Measurements from ENCODE around the gene IQGAP2. TPM values are rescaled to one million over a fixed set of nuclear protein-coding genes. Genes with fewer than 3 reads are reported as not detected.

Gene IQGAP2
- total and polyA plus RNA-seq, 2 donors from 2014 or later, result 23.2 to 35.8 TPM

DNA sequence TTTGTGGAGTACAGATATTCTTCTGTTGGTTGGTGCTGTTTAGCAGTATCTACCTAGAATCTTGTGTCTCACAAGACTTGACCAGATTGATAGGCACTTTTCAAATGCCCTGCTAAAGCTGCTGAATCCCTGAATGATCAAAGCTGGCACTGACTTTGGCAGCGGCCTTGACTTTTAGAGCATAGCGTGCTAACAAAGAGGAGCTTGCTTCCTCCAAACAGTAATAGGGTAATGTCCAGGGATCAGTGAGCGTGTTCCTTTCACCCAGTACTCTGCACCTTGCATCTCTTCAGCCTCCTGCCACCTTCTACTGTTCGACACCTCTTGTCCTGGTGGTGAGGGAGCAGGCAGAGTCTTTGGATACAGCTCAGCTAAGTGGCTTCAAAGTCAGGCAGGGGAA lies 100.8 kb downstream of the IQGAP2 start:
- intact Hi-C loops (cut with DNase I), result no loop called here
- no peaks in the 10 kb centered on the region for H3K27me3 ChIP-seq (ENCODE audit: control insufficient read depth, insufficient read depth, low read length)
- no peaks in the 10 kb centered on the region for H3K4me1 ChIP-seq (ENCODE audit: control insufficient read depth in 2 of 3, insufficient read depth in 2 of 3, low read depth in 1 of 3, low read length in 3 of 3)
- no peak for DNase-seq
- no peaks in the 10 kb centered on the region for H3K9me3 ChIP-seq (ENCODE audit: control insufficient read depth in 2 of 3, insufficient read depth in 1 of 3, low read length in 3 of 3)
- no peak overlapping the region for H3K27ac ChIP-seq (ENCODE audit: low read depth in 2 of 2, low read length in 2 of 2)
- no peaks in the 10 kb centered on the region for H3K36me3 ChIP-seq (ENCODE audit: control insufficient read depth in 2 of 3, insufficient read depth in 3 of 3, low read length in 3 of 3)
- H3K9ac ChIP-seq (ENCODE audit: low read length in 3 of 3), result no peak overlapping the region
- TF ChIP-seq, protein P1, sequence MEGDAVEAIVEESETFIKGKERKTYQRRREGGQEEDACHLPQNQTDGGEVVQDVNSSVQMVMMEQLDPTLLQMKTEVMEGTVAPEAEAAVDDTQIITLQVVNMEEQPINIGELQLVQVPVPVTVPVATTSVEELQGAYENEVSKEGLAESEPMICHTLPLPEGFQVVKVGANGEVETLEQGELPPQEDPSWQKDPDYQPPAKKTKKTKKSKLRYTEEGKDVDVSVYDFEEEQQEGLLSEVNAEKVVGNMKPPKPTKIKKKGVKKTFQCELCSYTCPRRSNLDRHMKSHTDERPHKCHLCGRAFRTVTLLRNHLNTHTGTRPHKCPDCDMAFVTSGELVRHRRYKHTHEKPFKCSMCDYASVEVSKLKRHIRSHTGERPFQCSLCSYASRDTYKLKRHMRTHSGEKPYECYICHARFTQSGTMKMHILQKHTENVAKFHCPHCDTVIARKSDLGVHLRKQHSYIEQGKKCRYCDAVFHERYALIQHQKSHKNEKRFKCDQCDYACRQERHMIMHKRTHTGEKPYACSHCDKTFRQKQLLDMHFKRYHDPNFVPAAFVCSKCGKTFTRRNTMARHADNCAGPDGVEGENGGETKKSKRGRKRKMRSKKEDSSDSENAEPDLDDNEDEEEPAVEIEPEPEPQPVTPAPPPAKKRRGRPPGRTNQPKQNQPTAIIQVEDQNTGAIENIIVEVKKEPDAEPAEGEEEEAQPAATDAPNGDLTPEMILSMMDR (IDR thresholded peaks at IDR 0.05; ENCODE audit: borderline replicate concordance, extremely low read depth, insufficient read depth), result no peak
- FAIRE-seq, result no peak
- no peak overlapping the region for H3K4me3 ChIP-seq (ENCODE audit: low read length in 3 of 3)

DNA sequence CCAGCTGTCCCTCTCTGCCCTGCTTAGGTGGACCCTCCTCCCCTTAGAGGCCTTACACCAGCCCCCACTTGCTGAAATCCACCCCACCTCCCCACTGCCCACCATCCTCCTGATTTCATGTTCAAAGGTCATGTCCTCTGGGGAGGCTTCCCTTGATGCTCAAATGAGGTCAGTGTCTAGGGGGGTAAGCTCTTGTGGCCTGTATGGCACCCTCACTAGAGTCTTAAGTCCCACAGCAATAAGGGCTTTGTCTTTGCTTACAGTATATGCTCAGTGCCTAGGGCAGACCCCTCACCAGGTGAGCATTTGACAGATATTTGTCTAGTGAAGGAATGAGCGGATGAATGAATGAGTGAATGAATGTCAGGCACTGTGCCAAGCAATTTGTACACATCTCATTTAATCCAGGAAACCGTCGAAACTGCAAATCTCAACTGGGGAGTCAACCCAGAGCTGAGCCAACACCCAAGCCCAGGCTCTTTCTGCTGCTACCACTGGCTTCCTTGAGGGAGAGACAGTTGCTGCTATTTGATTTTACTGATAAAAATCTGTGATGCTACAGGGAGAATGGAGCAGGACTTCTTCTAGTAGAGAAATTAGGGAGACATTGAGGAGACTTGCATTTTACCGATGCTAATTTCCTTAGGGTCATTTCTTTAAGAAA lies 101.9 kb downstream of the IQGAP2 start:
- Histone ChIP-seq H3K4me1 (ENCODE audit: control insufficient read depth in 2 of 3, insufficient read depth in 2 of 3, low read depth in 1 of 3, low read length in 3 of 3) (no peaks in the 10 kb centered on the region), H3K27me3 (ENCODE audit: control insufficient read depth, insufficient read depth, low read length) (no peaks in the 10 kb centered on the region), H3K9ac (ENCODE audit: low read length in 3 of 3) (no peak overlapping the region), H3K9me3 (ENCODE audit: control insufficient read depth in 2 of 3, insufficient read depth in 1 of 3, low read length in 3 of 3) (no peaks in the 10 kb centered on the region), H3K36me3 (ENCODE audit: control insufficient read depth in 2 of 3, insufficient read depth in 3 of 3, low read length in 3 of 3) (no peaks in the 10 kb centered on the region), H3K27ac (ENCODE audit: low read depth in 2 of 2, low read length in 2 of 2) (no peak overlapping the region), H3K4me3 (ENCODE audit: low read length in 3 of 3) (no peak overlapping the region)
- intact Hi-C loops (cut with DNase I), result no loop called here
- FAIRE-seq, result no peak
- DNase-seq, result no peak
- TF ChIP-seq, protein P1 (IDR thresholded peaks at IDR 0.05; ENCODE audit: borderline replicate concordance, extremely low read depth, insufficient read depth), result no peak

DNA sequence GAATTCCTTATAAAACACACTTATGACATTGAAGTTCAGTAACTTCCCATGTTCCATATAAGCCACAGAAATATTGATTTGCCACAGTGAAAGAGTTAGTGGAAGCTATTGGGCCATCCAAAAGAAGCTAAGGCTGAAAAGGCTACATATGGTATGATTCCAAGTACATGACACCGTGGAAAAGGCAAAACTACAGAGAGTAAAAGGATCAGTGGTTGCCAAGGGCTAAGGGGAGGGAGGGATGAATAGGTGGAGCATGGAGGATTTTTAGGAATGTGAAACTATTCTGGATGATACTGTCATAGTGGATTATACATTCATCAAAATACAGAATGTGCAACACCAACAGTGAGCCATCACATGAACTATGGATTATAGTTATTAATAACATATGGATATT lies 110.4 kb downstream of the IQGAP2 start:
- no peak for FAIRE-seq
- Histone ChIP-seq H3K4me1 (ENCODE audit: control insufficient read depth in 2 of 3, insufficient read depth in 2 of 3, low read depth in 1 of 3, low read length in 3 of 3) (no peaks in the 10 kb centered on the region), H3K27ac (ENCODE audit: low read depth in 2 of 2, low read length in 2 of 2) (no peak overlapping the region), H3K36me3 (ENCODE audit: control insufficient read depth in 2 of 3, insufficient read depth in 3 of 3, low read length in 3 of 3) (no peaks in the 10 kb centered on the region), H3K27me3 (ENCODE audit: control insufficient read depth, insufficient read depth, low read length) (no peaks in the 10 kb centered on the region), H3K4me3 (ENCODE audit: low read length in 3 of 3) (no peak overlapping the region), H3K9ac (ENCODE audit: low read length in 3 of 3) (no peak overlapping the region), H3K9me3 (ENCODE audit: control insufficient read depth in 2 of 3, insufficient read depth in 1 of 3, low read length in 3 of 3) (no peaks in the 10 kb centered on the region)
- no peak for DNase-seq
- TF ChIP-seq, protein P1 (IDR thresholded peaks at IDR 0.05; ENCODE audit: borderline replicate concordance, extremely low read depth, insufficient read depth), result no peak
- intact Hi-C loops (cut with DNase I), result no loop called here

DNA sequence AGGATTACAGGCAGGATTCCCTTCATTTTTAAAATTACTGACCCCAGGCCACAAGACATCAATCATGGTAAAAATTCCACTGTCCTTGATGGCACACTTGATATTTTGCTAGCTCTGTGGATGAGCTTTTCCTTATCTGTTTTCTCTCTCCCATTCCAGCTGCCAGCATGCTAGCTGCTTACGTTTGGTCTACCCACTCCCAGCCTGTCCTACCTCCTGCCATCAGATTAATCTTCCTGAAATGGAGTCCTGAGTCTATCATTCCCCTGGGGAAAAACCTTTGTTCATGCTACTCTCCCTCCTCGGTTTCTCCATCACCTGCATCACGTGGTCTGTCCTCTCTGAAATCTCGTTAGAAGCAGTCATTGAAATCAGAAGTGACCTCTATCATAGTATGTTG lies 111.2 kb downstream of the IQGAP2 start:
- Histone ChIP-seq H3K4me1 (ENCODE audit: control insufficient read depth in 2 of 3, insufficient read depth in 2 of 3, low read depth in 1 of 3, low read length in 3 of 3) (no peaks in the 10 kb centered on the region), H3K27ac (ENCODE audit: low read depth in 2 of 2, low read length in 2 of 2) (no peak overlapping the region), H3K4me3 (ENCODE audit: low read length in 3 of 3) (no peak overlapping the region), H3K36me3 (ENCODE audit: control insufficient read depth in 2 of 3, insufficient read depth in 3 of 3, low read length in 3 of 3) (no peaks in the 10 kb centered on the region), H3K9ac (ENCODE audit: low read length in 3 of 3) (no peak overlapping the region), H3K27me3 (ENCODE audit: control insufficient read depth, insufficient read depth, low read length) (no peaks in the 10 kb centered on the region), H3K9me3 (ENCODE audit: control insufficient read depth in 2 of 3, insufficient read depth in 1 of 3, low read length in 3 of 3) (no peaks in the 10 kb centered on the region)
- no peak for DNase-seq
- intact Hi-C loops (cut with DNase I), result no loop called here
- TF ChIP-seq, protein P1 (IDR thresholded peaks at IDR 0.05; ENCODE audit: borderline replicate concordance, extremely low read depth, insufficient read depth), result no peak
- FAIRE-seq, result no peak

All from kidney (tissue), 14 donors.